ENCODE results near the gene COL8A2. TPM values are rescaled to one million over a fixed set of nuclear protein-coding genes. Genes with fewer than 3 reads are reported as not detected.

Gene COL8A2
- total and polyA plus RNA-seq, 2 of the 4 experiments (the other 2 are of a cell fraction), result 0.54 to 1.1 TPM

DNA sequence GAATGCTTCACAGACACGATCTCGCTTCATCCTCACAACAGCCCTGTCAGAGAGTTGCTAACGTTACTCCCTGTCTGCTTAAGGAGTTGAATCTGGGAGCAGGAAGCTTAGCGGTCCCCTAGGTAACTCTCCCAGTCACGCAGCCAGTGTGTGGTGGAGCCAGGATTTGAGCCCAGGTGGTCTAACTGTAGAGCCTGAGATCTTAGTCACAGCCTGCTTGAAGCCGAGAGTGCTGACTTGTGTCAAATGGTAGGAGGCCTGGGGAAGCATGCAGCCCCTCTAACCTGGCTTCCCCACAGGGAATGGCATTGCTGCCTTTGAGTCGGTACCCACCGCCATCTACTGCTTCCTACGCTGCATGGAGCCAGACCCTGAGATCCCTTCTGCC, 32.2 kb downstream of the COL8A2 start:
- Histone ChIP-seq H3K4me1 (ENCODE audit: control insufficient read depth, insufficient read depth, low read length) (peaks cover 2% of the 10 kb centered on the region; the same call in 1 of the 2 replicates), H3K9me3 (ENCODE audit: control insufficient read depth, insufficient read depth, low read length) (no peaks in the 10 kb centered on the region), H3K9ac (ENCODE audit: low read depth, low read length) (no peak overlapping the region), H3K27ac (ENCODE audit: insufficient read depth, low read length) (no peak overlapping the region), H3K56ac (ENCODE audit: extremely low read depth, insufficient read depth, low read length) (no peak overlapping the region), H3K36me3 (ENCODE audit: control insufficient read depth, insufficient read depth, low read length) (peaks cover 35% of the 10 kb centered on the region), H2AK9ac (replicated peaks; ENCODE audit: low read depth, low read length, poor library complexity) (no peak overlapping the region), H3K4ac (ENCODE audit: low read depth, low read length) (no peak overlapping the region), H2AFZ (replicated peaks; ENCODE audit: low read length, poor library complexity) (no peak overlapping the region), H3K23ac (ENCODE audit: low read depth, low read length) (no peak overlapping the region), H2AK5ac (ENCODE audit: low read depth, low read length) (no peak overlapping the region), H4K5ac (ENCODE audit: low read depth, low read length) (no peak overlapping the region), H2BK120ac (ENCODE audit: low read depth, low read length) (no peak overlapping the region), H2BK5ac (ENCODE audit: low read depth, low read length, poor library complexity, severe bottlenecking) (no peak overlapping the region), H3K18ac (ENCODE audit: low read depth, low read length) (no peak overlapping the region), H3K14ac (replicated peaks; ENCODE audit: low read depth, low read length) (no peak overlapping the region), H4K91ac (ENCODE audit: insufficient read depth, low read depth, low read length) (no peak overlapping the region), H3K9me1 (ENCODE audit: insufficient read depth, low read length) (peaks cover 5% of the 10 kb centered on the region; the same call in 1 of the 2 replicates), H3K79me1 (ENCODE audit: low read depth in 1 of 2, low read length in 2 of 2) (peaks cover 38 to 47% of the 10 kb centered on the region in 2 experiments), H2BK20ac (ENCODE audit: low read depth, low read length) (no peak overlapping the region), H2BK15ac (ENCODE audit: low read depth, low read length) (no peak overlapping the region), H4K20me1 (ENCODE audit: insufficient read depth, low read length) (peaks cover 7% of the 10 kb centered on the region; the same call in 1 of the 2 replicates), H4K8ac (ENCODE audit: low read depth in 2 of 2, low read length in 2 of 2) (no peak overlapping the region), H3K27me3 (ENCODE audit: control insufficient read depth, insufficient read depth, low read length) (no peaks in the 10 kb centered on the region), H3K4me3 (ENCODE audit: insufficient read depth, low read depth, low read length) (no peak overlapping the region), H3K4me2 (ENCODE audit: low read depth, low read length) (no peak overlapping the region)
- in situ Hi-C loops (cut with MboI; ENCODE audit: low sequenced_read_pairs) (no loop called here), dilution Hi-C loops (cut with HindIII; ENCODE audit: low sequenced_read_pairs, unreplicated experiment) (no loop called here), intact Hi-C loops (cut with micrococcal nuclease) (no loop called here)
- CTCF ChIA-PET, result no interaction called here
- ATAC-seq (ENCODE audit: low read depth) (no peak), DNase-seq (no peak)
- TF ChIP-seq CTCF (conservative IDR thresholded peaks at IDR 0.05; ENCODE audit: low read depth, low read length), result no peak
- no peak for TF ChIP-seq RAD21 (IDR thresholded peaks at IDR 0.05; ENCODE audit: low read length)
- TF ChIP-seq CHD1 (IDR thresholded peaks at IDR 0.05; ENCODE audit: low read depth, low read length), result no peak
- no peak for TF ChIP-seq RCOR1 (IDR thresholded peaks at IDR 0.05; ENCODE audit: insufficient replicate concordance, low read length)
- TF ChIP-seq, protein P1, sequence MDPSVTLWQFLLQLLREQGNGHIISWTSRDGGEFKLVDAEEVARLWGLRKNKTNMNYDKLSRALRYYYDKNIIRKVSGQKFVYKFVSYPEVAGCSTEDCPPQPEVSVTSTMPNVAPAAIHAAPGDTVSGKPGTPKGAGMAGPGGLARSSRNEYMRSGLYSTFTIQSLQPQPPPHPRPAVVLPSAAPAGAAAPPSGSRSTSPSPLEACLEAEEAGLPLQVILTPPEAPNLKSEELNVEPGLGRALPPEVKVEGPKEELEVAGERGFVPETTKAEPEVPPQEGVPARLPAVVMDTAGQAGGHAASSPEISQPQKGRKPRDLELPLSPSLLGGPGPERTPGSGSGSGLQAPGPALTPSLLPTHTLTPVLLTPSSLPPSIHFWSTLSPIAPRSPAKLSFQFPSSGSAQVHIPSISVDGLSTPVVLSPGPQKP (IDR thresholded peaks at IDR 0.05; ENCODE audit: borderline replicate concordance, low read depth, low read length), result no peak
- TF ChIP-seq, protein P2, sequence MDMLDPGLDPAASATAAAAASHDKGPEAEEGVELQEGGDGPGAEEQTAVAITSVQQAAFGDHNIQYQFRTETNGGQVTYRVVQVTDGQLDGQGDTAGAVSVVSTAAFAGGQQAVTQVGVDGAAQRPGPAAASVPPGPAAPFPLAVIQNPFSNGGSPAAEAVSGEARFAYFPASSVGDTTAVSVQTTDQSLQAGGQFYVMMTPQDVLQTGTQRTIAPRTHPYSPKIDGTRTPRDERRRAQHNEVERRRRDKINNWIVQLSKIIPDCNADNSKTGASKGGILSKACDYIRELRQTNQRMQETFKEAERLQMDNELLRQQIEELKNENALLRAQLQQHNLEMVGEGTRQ (IDR thresholded peaks at IDR 0.05; ENCODE audit: low read depth, low read length), result no peak
- no peak for TF ChIP-seq NFE2L2 (IDR thresholded peaks at IDR 0.05; ENCODE audit: low read depth, low read length)
- TF ChIP-seq MAZ (IDR thresholded peaks at IDR 0.05; ENCODE audit: borderline replicate concordance, low read depth, low read length), result no peak
- no peak for TF ChIP-seq MXI1 (IDR thresholded peaks at IDR 0.05; ENCODE audit: borderline replicate concordance, low read depth, low read length)
- TF ChIP-seq RFX5 (IDR thresholded peaks at IDR 0.05; ENCODE audit: low read depth, low read length), result no peak
- no TSS peak for BruUV-seq (replicated peaks)
- POLR2A ChIA-PET (ENCODE audit: unreplicated experiment), result no interaction called here
- 100% methylated on average over 3 of the region's 9 CpGs; no CpG with 5 or more reads in 1 of the 2 experiments for WGBS, 2 experiments (ENCODE audit: extremely low coverage in 2 of 2, insufficient read length in 1 of 2)
